ENCODE data around the gene FZR1. TPM values are rescaled to one million over a fixed set of nuclear protein-coding genes. Genes with fewer than 3 reads are reported as not detected.

Gene FZR1
- total RNA-seq, 1 donor from 2014 or later, result 63.0 TPM

- intact Hi-C loops (cut with micrococcal nuclease), result loop anchor here (1.0 kb wide), 1 partner anchor 14 kb away; no protein-coding TSS in a partner anchor
These were observed 12.5 kb upstream of the FZR1 start for GRCh38 chr19:3493651-3494050.

GRCh38 chr19:3494051-3494450 is 12.1 kb upstream of the FZR1 start:
- intact Hi-C loops (cut with micrococcal nuclease), result loop anchor here (1.0 kb wide), 1 partner anchor 15 kb away; no protein-coding TSS in a partner anchor

- intact Hi-C loops (cut with micrococcal nuclease), result loop anchor here (1.0 kb wide), 1 partner anchor 15 kb away; no protein-coding TSS in a partner anchor
These were observed 11.6 kb upstream of the FZR1 start for GRCh38 chr19:3494559-3494958.

- intact Hi-C loops (cut with micrococcal nuclease), result no loop called here
These were observed 9.5 kb upstream of the FZR1 start for GRCh38 chr19:3496392-3497273.

- intact Hi-C loops (cut with micrococcal nuclease), result no loop called here
These were observed 8.2 kb upstream of the FZR1 start for GRCh38 chr19:3497757-3498520.

GRCh38 chr19:3499738-3500428 is 6.2 kb upstream of the FZR1 start:
- intact Hi-C loops (cut with micrococcal nuclease), result loop anchor here (1.0 to 10.0 kb wide), 7 partner anchors 65 to 1295 kb away; partner anchors contain the start of genes EEF2, FEM1A, NCLN and SGTA

GRCh38 chr19:3500429-3501101 is 5.5 kb upstream of the FZR1 start, which contains the start of gene DOHH:
DOHH (minus strand) TSS chr19:3500674; CDS start chr19:3496814, 3,860 bp downstream.
- intact Hi-C loops (cut with micrococcal nuclease), result loop anchor here (1.0 to 10.0 kb wide), 7 partner anchors 65 to 1294 kb away; partner anchors contain the start of genes EEF2, FEM1A, NCLN and SGTA

- intact Hi-C loops (cut with micrococcal nuclease), result loop anchor here (10.0 kb wide), 6 partner anchors 317 to 1293 kb away; partner anchors contain the start of genes EEF2, FEM1A, NCLN and SGTA
These were observed 4.3 kb upstream of the FZR1 start for GRCh38 chr19:3501780-3502179.

GRCh38 chr19:3503036-3503572 is 3.0 kb upstream of the FZR1 start:
- intact Hi-C loops (cut with micrococcal nuclease), result loop anchor here (10.0 kb wide), 6 partner anchors 318 to 1292 kb away; partner anchors contain the start of genes EEF2, FEM1A, NCLN and SGTA

- intact Hi-C loops (cut with micrococcal nuclease), result loop anchor here (5.0 to 10.0 kb wide), 7 partner anchors 320 to 1290 kb away; partner anchors contain the start of genes CHAF1A, EEF2, FEM1A and NCLN
These were observed 1.4 kb upstream of the FZR1 start for GRCh38 chr19:3504735-3505134.

- intact Hi-C loops (cut with micrococcal nuclease), result loop anchor here (1.0 to 10.0 kb wide), 14 partner anchors 27 to 1288 kb away; partner anchors contain the start of genes CACTIN, CHAF1A, EEF2 and FEM1A
These were observed 551 bp downstream of the FZR1 start for GRCh38 chr19:3506384-3507340.

- intact Hi-C loops (cut with micrococcal nuclease), result loop anchor here (2.0 to 10.0 kb wide), 8 partner anchors 119 to 1287 kb away; partner anchors contain the start of genes CACTIN, CHAF1A, EEF2 and FEM1A
These were observed 1.4 kb downstream of the FZR1 start for GRCh38 chr19:3507371-3508120.

GRCh38 chr19:3508121-3508661 is 2.1 kb downstream of the FZR1 start:
- intact Hi-C loops (cut with micrococcal nuclease), result loop anchor here (5.0 to 10.0 kb wide), 7 partner anchors 323 to 1287 kb away; partner anchors contain the start of genes CHAF1A, EEF2, FEM1A and NCLN

GRCh38 chr19:3508771-3509535 is 2.8 kb downstream of the FZR1 start:
- intact Hi-C loops (cut with micrococcal nuclease), result loop anchor here (5.0 to 10.0 kb wide), 7 partner anchors 324 to 1286 kb away; partner anchors contain the start of genes CHAF1A, EEF2, FEM1A and NCLN

- intact Hi-C loops (cut with micrococcal nuclease), result loop anchor here (5.0 to 10.0 kb wide), 7 partner anchors 325 to 1285 kb away; partner anchors contain the start of genes CHAF1A, EEF2, FEM1A and NCLN
These were observed 3.5 kb downstream of the FZR1 start for GRCh38 chr19:3509566-3509989.

- intact Hi-C loops (cut with micrococcal nuclease), result no loop called here
These were observed 4.6 kb downstream of the FZR1 start for GRCh38 chr19:3510727-3511126.

Measured in T-helper 1 cell treated with Interleukin-12 subunit alpha and Interleukin-12 subunit beta and Interleukin-4 antibody, amounts not matched to agents 30 ng/mL and 1 ng/mL, for 36 hours (primary cell).